ENCODE results near the gene PODXL. TPM values are rescaled to one million over a fixed set of nuclear protein-coding genes. Genes with fewer than 3 reads are reported as not detected.

Gene PODXL
- total RNA-seq, 1 donor: 1.4 TPM

GRCh38 chr7:131504157-131504899 lies 52.1 kb downstream of the PODXL start:
- no peaks in the 10 kb centered on the region for H3K27me3 ChIP-seq (ENCODE audit: insufficient read depth, low read length)
- peaks cover 18% of the 10 kb centered on the region for H3K4me1 ChIP-seq (ENCODE audit: insufficient read depth, low read length)
- H3K79me2 ChIP-seq (ENCODE audit: insufficient read depth, low read length): no peaks in the 10 kb centered on the region
- no peak overlapping the region for H3K27ac ChIP-seq (ENCODE audit: low read depth, low read length)
- DNase-seq (ENCODE audit: insufficient read length, low spot score, missing footprints): no peak
- H3K4me2 ChIP-seq (ENCODE audit: insufficient read depth, low read length): no peak overlapping the region
- no peaks in the 10 kb centered on the region for H4K20me1 ChIP-seq (ENCODE audit: insufficient read depth, low read length)
- H3K36me3 ChIP-seq (ENCODE audit: insufficient read depth, low read length): no peaks in the 10 kb centered on the region
- H2AFZ ChIP-seq (ENCODE audit: low read length): no peak overlapping the region
- H3K9me3 ChIP-seq (ENCODE audit: low read depth, low read length): no peaks in the 10 kb centered on the region
- H3K4me3 ChIP-seq (ENCODE audit: insufficient read depth, low read length): no peak overlapping the region
- no peak for TF ChIP-seq CTCF (IDR thresholded peaks at IDR 0.05; ENCODE audit: extremely low read depth, low read depth, low read length)

- no peaks in the 10 kb centered on the region for H4K20me1 ChIP-seq (ENCODE audit: insufficient read depth, low read length)
- H3K27me3 ChIP-seq (ENCODE audit: insufficient read depth, low read length): no peaks in the 10 kb centered on the region
- H3K4me2 ChIP-seq (ENCODE audit: insufficient read depth, low read length): no peak overlapping the region
- H3K79me2 ChIP-seq (ENCODE audit: insufficient read depth, low read length): no peaks in the 10 kb centered on the region
- H2AFZ ChIP-seq (ENCODE audit: low read length): no peak overlapping the region
- TF ChIP-seq CTCF (IDR thresholded peaks at IDR 0.05; ENCODE audit: extremely low read depth, low read depth, low read length): no peak
- H3K4me1 ChIP-seq (ENCODE audit: insufficient read depth, low read length): peaks cover 19% of the 10 kb centered on the region
- no peak overlapping the region for H3K27ac ChIP-seq (ENCODE audit: low read depth, low read length)
- no peak overlapping the region for H3K4me3 ChIP-seq (ENCODE audit: insufficient read depth, low read length)
- H3K9me3 ChIP-seq (ENCODE audit: low read depth, low read length): no peaks in the 10 kb centered on the region
- no peaks in the 10 kb centered on the region for H3K36me3 ChIP-seq (ENCODE audit: insufficient read depth, low read length)
- DNase-seq (ENCODE audit: insufficient read length, low spot score, missing footprints): no peak
Measured at GRCh38 chr7:131503639-131504038, 52.8 kb downstream of the PODXL start.

GRCh38 chr7:131502810-131503508 lies 53.5 kb downstream of the PODXL start:
- H3K27ac ChIP-seq (ENCODE audit: low read depth, low read length): no peak overlapping the region
- H3K36me3 ChIP-seq (ENCODE audit: insufficient read depth, low read length): peaks cover 2% of the 10 kb centered on the region
- peaks cover 19% of the 10 kb centered on the region for H3K4me1 ChIP-seq (ENCODE audit: insufficient read depth, low read length)
- H3K27me3 ChIP-seq (ENCODE audit: insufficient read depth, low read length): no peaks in the 10 kb centered on the region
- H2AFZ ChIP-seq (ENCODE audit: low read length): no peak overlapping the region
- H4K20me1 ChIP-seq (ENCODE audit: insufficient read depth, low read length): no peaks in the 10 kb centered on the region
- H3K4me2 ChIP-seq (ENCODE audit: insufficient read depth, low read length): no peak overlapping the region
- TF ChIP-seq CTCF (IDR thresholded peaks at IDR 0.05; ENCODE audit: extremely low read depth, low read depth, low read length): no peak
- DNase-seq (ENCODE audit: insufficient read length, low spot score, missing footprints): no peak
- no peak overlapping the region for H3K4me3 ChIP-seq (ENCODE audit: insufficient read depth, low read length)
- no peaks in the 10 kb centered on the region for H3K9me3 ChIP-seq (ENCODE audit: low read depth, low read length)
- H3K79me2 ChIP-seq (ENCODE audit: insufficient read depth, low read length): no peaks in the 10 kb centered on the region

- no peak overlapping the region for H2AFZ ChIP-seq (ENCODE audit: low read length)
- peaks cover 8% of the 10 kb centered on the region for H3K36me3 ChIP-seq (ENCODE audit: insufficient read depth, low read length)
- no peak for DNase-seq (ENCODE audit: insufficient read length, low spot score, missing footprints)
- no peaks in the 10 kb centered on the region for H4K20me1 ChIP-seq (ENCODE audit: insufficient read depth, low read length)
- no peak for TF ChIP-seq CTCF (IDR thresholded peaks at IDR 0.05; ENCODE audit: extremely low read depth, low read depth, low read length)
- no peaks in the 10 kb centered on the region for H3K79me2 ChIP-seq (ENCODE audit: insufficient read depth, low read length)
- no peaks in the 10 kb centered on the region for H3K9me3 ChIP-seq (ENCODE audit: low read depth, low read length)
- no peaks in the 10 kb centered on the region for H3K27me3 ChIP-seq (ENCODE audit: insufficient read depth, low read length)
- H3K27ac ChIP-seq (ENCODE audit: low read depth, low read length): no peak overlapping the region
- H3K4me3 ChIP-seq (ENCODE audit: insufficient read depth, low read length): no peak overlapping the region
- peaks cover 15% of the 10 kb centered on the region for H3K4me1 ChIP-seq (ENCODE audit: insufficient read depth, low read length)
- no peak overlapping the region for H3K4me2 ChIP-seq (ENCODE audit: insufficient read depth, low read length)
Measured at GRCh38 chr7:131501930-131502685, 54.3 kb downstream of the PODXL start.
